SK-N-SH (cell line): ENCODE results near the gene CTSS.

Source experiments
- EP300 ChIP-seq, 2 experiments: IDR thresholded peaks; 2 replicates each; pipeline versions ENCODE4 v1.4.0 to v1.6.1; 2012; ENCODE audit warnings: borderline replicate concordance in 1 of 2, low read depth in 1 of 2, low read length in 1 of 2
- MXI1 ChIP-seq: IDR thresholded peaks from 2 replicates; pipeline ENCODE4 v1.6.1; 2012; ENCODE audit warnings: mild to moderate bottlenecking, low read depth, low read length, improper control_type of control experiment
- RAD21 ChIP-seq: IDR thresholded peaks from 2 replicates; pipeline ENCODE4 v1.6.1; 2012; ENCODE audit warnings: mild to moderate bottlenecking, low read length
- RFX5 ChIP-seq: IDR thresholded peaks from 2 replicates; pipeline ENCODE4 v1.6.1; 2012; ENCODE audit warnings: mild to moderate bottlenecking, improper control_type of control experiment, low read length
- SMC3 ChIP-seq: IDR thresholded peaks from 2 replicates; pipeline ENCODE4 v1.6.1; 2012; ENCODE audit warnings: low read depth, low read length, improper control_type of control experiment
- TCF12 ChIP-seq: IDR thresholded peaks from 2 replicates; pipeline ENCODE4 v1.4.0; 2012
- TF ChIP-seq, protein P1 (sequence below): fragments of 200-600 bp; sonication (generic); IDR thresholded peaks from 2 replicates; pipeline ENCODE4 v1.6.1; 2017; ENCODE audit warnings: antibody characterized with exemption, mild to moderate bottlenecking, moderate library complexity
- TF ChIP-seq, protein P2 (sequence below): IDR thresholded peaks from 2 replicates; pipeline ENCODE4; 2012

DNA sequence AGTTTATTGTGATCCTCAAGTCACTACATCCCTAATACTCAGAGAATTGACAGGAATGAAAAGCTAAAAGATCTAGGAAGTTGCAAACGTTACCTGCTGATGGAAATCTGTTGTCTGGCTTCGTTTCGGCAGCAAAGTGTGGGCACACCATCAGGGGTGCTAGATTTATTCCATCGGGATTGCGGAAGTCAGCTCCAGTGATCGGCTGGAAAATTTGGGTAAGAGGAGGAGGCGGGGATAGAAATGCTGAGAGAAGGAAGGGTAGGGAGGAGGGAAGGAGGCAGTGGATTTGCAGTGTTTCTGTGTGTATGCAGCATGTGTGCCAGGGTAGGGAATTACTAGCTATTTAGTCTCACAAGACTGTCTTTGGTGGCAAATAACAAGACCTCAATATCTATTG lies 42.5 kb upstream of the CTSS start, which contains the start of gene CTSK:
- TF ChIP-seq SMC3 (no peak), EP300 (IDR thresholded peaks at IDR 0.05; ENCODE audit: borderline replicate concordance in 1 of 2, low read depth in 1 of 2, low read length in 1 of 2) (no peak), TCF12 (no peak), MXI1 (no peak), RAD21 (no peak), RFX5 (no peak)
- TF ChIP-seq, protein P1, sequence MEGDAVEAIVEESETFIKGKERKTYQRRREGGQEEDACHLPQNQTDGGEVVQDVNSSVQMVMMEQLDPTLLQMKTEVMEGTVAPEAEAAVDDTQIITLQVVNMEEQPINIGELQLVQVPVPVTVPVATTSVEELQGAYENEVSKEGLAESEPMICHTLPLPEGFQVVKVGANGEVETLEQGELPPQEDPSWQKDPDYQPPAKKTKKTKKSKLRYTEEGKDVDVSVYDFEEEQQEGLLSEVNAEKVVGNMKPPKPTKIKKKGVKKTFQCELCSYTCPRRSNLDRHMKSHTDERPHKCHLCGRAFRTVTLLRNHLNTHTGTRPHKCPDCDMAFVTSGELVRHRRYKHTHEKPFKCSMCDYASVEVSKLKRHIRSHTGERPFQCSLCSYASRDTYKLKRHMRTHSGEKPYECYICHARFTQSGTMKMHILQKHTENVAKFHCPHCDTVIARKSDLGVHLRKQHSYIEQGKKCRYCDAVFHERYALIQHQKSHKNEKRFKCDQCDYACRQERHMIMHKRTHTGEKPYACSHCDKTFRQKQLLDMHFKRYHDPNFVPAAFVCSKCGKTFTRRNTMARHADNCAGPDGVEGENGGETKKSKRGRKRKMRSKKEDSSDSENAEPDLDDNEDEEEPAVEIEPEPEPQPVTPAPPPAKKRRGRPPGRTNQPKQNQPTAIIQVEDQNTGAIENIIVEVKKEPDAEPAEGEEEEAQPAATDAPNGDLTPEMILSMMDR: no peak
- TF ChIP-seq, protein P2, sequence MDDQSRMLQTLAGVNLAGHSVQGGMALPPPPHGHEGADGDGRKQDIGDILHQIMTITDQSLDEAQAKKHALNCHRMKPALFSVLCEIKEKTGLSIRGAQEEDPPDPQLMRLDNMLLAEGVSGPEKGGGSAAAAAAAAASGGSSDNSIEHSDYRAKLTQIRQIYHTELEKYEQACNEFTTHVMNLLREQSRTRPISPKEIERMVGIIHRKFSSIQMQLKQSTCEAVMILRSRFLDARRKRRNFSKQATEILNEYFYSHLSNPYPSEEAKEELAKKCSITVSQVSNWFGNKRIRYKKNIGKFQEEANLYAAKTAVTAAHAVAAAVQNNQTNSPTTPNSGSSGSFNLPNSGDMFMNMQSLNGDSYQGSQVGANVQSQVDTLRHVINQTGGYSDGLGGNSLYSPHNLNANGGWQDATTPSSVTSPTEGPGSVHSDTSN: no peak
